Gastroesophageal sphincter (tissue), 4 donors: ENCODE results near the gene ZNF804B. TPM values are rescaled to one million over a fixed set of nuclear protein-coding genes. Genes with fewer than 3 reads are reported as not detected.

Experiments
- ATAC-seq: fragments of 150-250 bp; one replicate; pipeline ENCODE4 v1.9.1; 2016; ENCODE audit warnings: mild to moderate bottlenecking, moderate library complexity
- H3K27ac ChIP-seq, 4 donors: fragments of 200-600 bp; sonication (generic) in 3 of 4; 1 replicate in 3 of 4; 2 replicates in 1 of 4; pipeline ENCODE4 v1.5.1; 2016 to 2019
- H3K27me3 ChIP-seq: fragments of 200-600 bp; sonication (generic); one replicate; pipeline ENCODE4 v1.5.1; 2019
- H3K36me3 ChIP-seq, 2 donors: fragments of 200-600 bp; sonication (generic); one replicate each; pipeline ENCODE4 v1.5.1; 2019; ENCODE audit warnings: control low read depth in 1 of 2
- H3K4me1 ChIP-seq, 3 donors: fragments of 200-600 bp; sonication (generic); 1 replicate in 2 of 3; 2 replicates in 1 of 3; pipeline ENCODE4 v1.5.1; 2016 to 2019; ENCODE audit warnings: control low read depth in 2 of 3
- H3K4me3 ChIP-seq, 2 donors: fragments of 200-600 bp; sonication (generic); one replicate each; pipeline ENCODE4 v1.5.1; 2019; ENCODE audit warnings: mild to moderate bottlenecking in 1 of 2, moderate library complexity in 1 of 2
- H3K9me3 ChIP-seq, 3 donors: fragments of 200-600 bp; sonication (generic); one replicate each; pipeline ENCODE4 v1.5.1; 2017 to 2019; ENCODE audit warnings: control low read depth in 2 of 3
- CTCF ChIP-seq, 4 experiments: fragments of 200-600 bp in 2 of 4; fragments of 450-650 bp in 2 of 4; sonication (generic) in 1 of 4; IDR thresholded peaks; one replicate each; pipeline ENCODE4 v1.5.1; 2017 to 2019; ENCODE audit warnings: antibody characterized with exemption in 4 of 4, mild to moderate bottlenecking in 2 of 4, moderate library complexity in 2 of 4
- EP300 ChIP-seq: sonication (generic); formaldehyde crosslinking; IDR thresholded peaks from one replicate; pipeline ENCODE4 v1.6.1; 2017; ENCODE audit warnings: antibody characterized with exemption, mild to moderate bottlenecking
- POLR2A ChIP-seq, 2 donors: fragments of 450-650 bp; IDR thresholded peaks; one replicate each; pipeline ENCODE4 v1.6.1; 2017; ENCODE audit warnings: antibody characterized with exemption in 2 of 2, mild to moderate bottlenecking in 2 of 2, moderate library complexity in 1 of 2
- POLR2AphosphoS5 ChIP-seq: sonication (generic); formaldehyde crosslinking; IDR thresholded peaks from one replicate; pipeline ENCODE4 v1.6.1; 2017; ENCODE audit warnings: antibody characterized with exemption
- WGBS, 2 donors: methylation state at CpG; one replicate each; pipeline ENCODE4 v1.1.5; 2018; ENCODE audit warnings: low coverage in 1 of 2; 5-methylcytosine and 5-hydroxymethylcytosine counted together
- total RNA-seq, 4 donors: library from RNA; depleted of rRNA; stranded (reverse); fragments of >200 nt; gene quantifications; one replicate each; pipeline ENCODE4 v1.1.0, GENCODE V29; 2016

Gene ZNF804B
- total RNA-seq, 4 donors from 2014 or later, result 0.13 TPM; not detected in 3

GRCh38 chr7:88791891-88792290 lies 32.4 kb downstream of the ZNF804B start:
- H3K27me3 ChIP-seq, result no peaks in the 10 kb centered on the region
- 76 to 88% methylated on average over 3 to 4 of the region's 4 CpGs for WGBS, 2 donors

GRCh38 chr7:88792361-88792760 lies 32.9 kb downstream of the ZNF804B start:
- Histone ChIP-seq H3K36me3 (no peaks in the 10 kb centered on the region), H3K27ac (no peak overlapping the region), H3K4me3 (no peak overlapping the region), H3K9me3 (no peaks in the 10 kb centered on the region), H3K27me3 (no peaks in the 10 kb centered on the region), H3K4me1 (no peaks in the 10 kb centered on the region)
- 51 to 69% methylated on average over 3 of the region's 3 CpGs for WGBS, 2 donors
- TF ChIP-seq POLR2AphosphoS5 (no peak), EP300 (no peak), CTCF (IDR thresholded peaks at IDR 0.05) (no peak)
- no peak for ATAC-seq

More at GRCh38 chr7:88791891-88792290, 32.4 kb downstream of the ZNF804B start:
- Histone ChIP-seq H3K4me3 (no peak overlapping the region), H3K4me1 (no peaks in the 10 kb centered on the region), H3K9me3 (no peaks in the 10 kb centered on the region), H3K36me3 (no peaks in the 10 kb centered on the region), H3K27ac (no peak overlapping the region)
- ATAC-seq, result no peak
- TF ChIP-seq POLR2A (IDR thresholded peaks at IDR 0.05) (no peak), EP300 (no peak), POLR2AphosphoS5 (no peak), CTCF (IDR thresholded peaks at IDR 0.05) (no peak)

- no peaks in the 10 kb centered on the region for H3K4me1 ChIP-seq
- no peak within 1 kb of the TSS for H3K27ac ChIP-seq
- 68 to 94% methylated on average over 6 to 7 of the region's 7 CpGs for WGBS, 2 donors
- ATAC-seq, result no peak
- H3K27me3 ChIP-seq, result no peaks in the 10 kb centered on the region
- no peaks in the 10 kb centered on the region for H3K9me3 ChIP-seq
- TF ChIP-seq POLR2A (IDR thresholded peaks at IDR 0.05), result no peak
- TF ChIP-seq POLR2AphosphoS5, result no peak
- no peak for TF ChIP-seq CTCF (IDR thresholded peaks at IDR 0.05)
- TF ChIP-seq EP300, result no peak
- no peaks in the 10 kb centered on the region for H3K36me3 ChIP-seq
- H3K4me3 ChIP-seq, result no peak within 1 kb of the TSS
Measured at GRCh38 chr7:88795553-88795952, 36.1 kb downstream of the ZNF804B start, which contains the start of gene TEX47. Gene TEX47 (minus strand): TSS chr7:88795737. CDS start chr7:88794942, 795 bp downstream.

GRCh38 chr7:88801046-88801445 lies 41.5 kb downstream of the ZNF804B start:
- Histone ChIP-seq H3K4me3 (no peak overlapping the region), H3K9me3 (no peaks in the 10 kb centered on the region), H3K27me3 (no peaks in the 10 kb centered on the region), H3K4me1 (no peaks in the 10 kb centered on the region), H3K36me3 (no peaks in the 10 kb centered on the region), H3K27ac (no peak overlapping the region)
- WGBS, 2 donors, result 56 to 71% methylated on average over 3 of the region's 3 CpGs
- no peak for ATAC-seq
- TF ChIP-seq POLR2AphosphoS5 (no peak), EP300 (no peak), CTCF (IDR thresholded peaks at IDR 0.05) (no peak), POLR2A (IDR thresholded peaks at IDR 0.05) (no peak)

GRCh38 chr7:88806280-88807037 lies 47.0 kb downstream of the ZNF804B start:
- ATAC-seq, result no peak
- TF ChIP-seq CTCF (IDR thresholded peaks at IDR 0.05) (no peak), EP300 (no peak), POLR2A (IDR thresholded peaks at IDR 0.05) (no peak), POLR2AphosphoS5 (no peak)
- WGBS, 2 donors, result 89 to 92% methylated on average over 2 of the region's 2 CpGs
- no peaks in the 10 kb centered on the region for H3K4me1 ChIP-seq
- H3K4me3 ChIP-seq, result no peak overlapping the region
- H3K27me3 ChIP-seq, result no peaks in the 10 kb centered on the region
- H3K27ac ChIP-seq, result no peak overlapping the region
- H3K9me3 ChIP-seq, result peaks cover 0 to under 1% (median 0%) of the 10 kb centered on the region in 3 donors
- H3K36me3 ChIP-seq, result no peaks in the 10 kb centered on the region
